Measurements from ENCODE around the gene HADHA.
A peak's percentile ranks its signal among the peaks of the same experiment; 100 is the strongest.
"Not testable (repeated sequence)": the region's sequence is repeated elsewhere in the genome, so short reads cannot be mapped to it uniquely, and the experiment has no call there.

HADHA gene

GRCh38 chr2:26244309-26245230, at the start of gene HADHA, which contains the start of gene HADHB:
Gene HADHA, minus strand, starts transcription at chr2:26244632. Its CDS starts 36 bp downstream, at chr2:26244596.
Gene HADHB, plus strand, starts transcription at chr2:26244939. Its CDS starts 9,316 bp downstream, at chr2:26254255.
- DNase-seq (ENCODE audit: low spot score), result peak; percentile 88

DNA sequence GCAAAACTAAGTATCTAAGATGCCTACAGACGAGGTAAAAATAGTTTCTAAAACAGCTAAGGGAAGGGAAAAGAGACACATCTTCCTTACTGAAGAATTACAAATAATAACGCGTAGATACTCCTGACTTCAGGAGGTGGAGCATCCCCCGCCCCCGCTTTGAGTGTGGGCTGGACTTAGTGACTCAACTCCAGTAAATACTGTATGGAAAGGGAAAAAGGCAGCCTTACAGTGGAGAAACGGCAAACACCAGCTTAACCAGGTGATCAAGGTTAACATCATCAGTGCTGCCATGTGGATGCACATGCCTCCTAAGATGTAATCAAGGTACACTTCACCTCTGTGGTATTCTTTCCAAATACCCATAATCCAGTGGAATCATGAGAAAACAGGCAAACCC, 48.2 kb upstream of the HADHA start:
- peak; percentile 14 for DNase-seq (ENCODE audit: low spot score)

- no peak for DNase-seq (ENCODE audit: low spot score)
These were observed 45.6 kb upstream of the HADHA start for GRCh38 chr2:26290001-26290400.

GRCh38 chr2:26285931-26286330, 41.5 kb upstream of the HADHA start:
- DNase-seq (ENCODE audit: low spot score), result no peak

DNA sequence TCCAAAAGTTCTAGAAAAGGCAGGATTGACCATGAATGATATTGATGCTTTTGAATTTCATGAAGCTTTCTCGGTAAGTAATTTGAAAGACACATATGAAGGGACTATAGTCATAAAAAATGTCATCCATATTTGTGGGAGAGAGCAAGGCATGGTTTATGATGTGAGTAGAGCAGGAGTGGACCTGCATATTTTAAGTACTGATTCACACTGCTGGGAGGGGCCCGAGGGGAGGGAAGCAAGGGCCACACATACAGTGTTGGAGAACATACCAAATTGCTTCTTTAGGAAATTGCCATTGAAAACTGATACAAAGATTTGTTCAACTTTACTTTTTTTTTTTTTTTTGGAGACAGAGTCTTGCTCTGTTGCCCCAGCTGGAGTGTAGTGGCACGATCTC, 39.7 kb upstream of the HADHA start:
- DNase-seq (ENCODE audit: low spot score), result no peak

DNA sequence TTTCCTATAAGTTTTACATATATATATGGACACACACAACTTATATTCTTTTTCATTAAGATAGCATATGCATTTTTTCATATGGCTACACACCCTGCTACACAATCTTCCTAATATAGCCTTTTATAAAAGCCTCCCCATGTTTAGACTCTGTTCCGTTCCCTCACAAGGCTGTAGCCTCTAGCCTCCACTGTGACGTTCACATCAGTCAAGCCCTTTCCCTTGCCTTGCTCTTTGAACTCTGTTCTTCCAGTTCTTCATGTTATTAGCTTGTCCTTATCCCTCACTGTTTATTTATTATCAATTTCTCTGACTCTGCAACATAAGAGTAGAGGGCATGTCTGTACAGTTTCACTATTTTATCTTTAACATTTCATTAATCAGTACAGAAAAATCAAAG, 39.2 kb upstream of the HADHA start:
- no peak for DNase-seq (ENCODE audit: low spot score)

- no peak for DNase-seq (ENCODE audit: low spot score)
These were observed 36.8 kb upstream of the HADHA start for GRCh38 chr2:26281226-26281625.

DNA sequence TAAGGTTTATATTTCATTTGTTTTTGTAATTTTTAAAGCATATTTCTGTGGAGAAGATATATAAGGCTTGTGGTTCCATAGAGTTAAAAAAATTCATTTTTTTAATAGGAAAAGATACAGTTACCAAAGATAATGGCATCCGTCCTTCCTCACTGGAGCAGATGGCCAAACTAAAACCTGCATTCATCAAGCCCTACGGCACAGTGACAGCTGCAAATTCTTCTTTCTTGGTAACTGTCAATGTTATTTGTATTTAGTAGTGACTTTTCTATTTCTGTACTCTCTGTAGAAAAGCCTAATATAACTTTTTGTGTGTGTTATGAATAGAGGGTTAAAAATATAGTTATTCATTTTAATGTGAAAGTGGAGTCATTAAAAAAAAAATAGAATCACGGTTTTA, 35.5 kb upstream of the HADHA start:
- no peak for DNase-seq (ENCODE audit: low spot score)

GRCh38 chr2:26276484-26277227, 32.2 kb upstream of the HADHA start:
- DNase-seq (ENCODE audit: low spot score), result no peak

GRCh38 chr2:26274058-26274613, 29.7 kb upstream of the HADHA start:
- DNase-seq (ENCODE audit: low spot score), result no peak

- no peak for DNase-seq (ENCODE audit: low spot score)
These were observed 29.1 kb upstream of the HADHA start for GRCh38 chr2:26273501-26273900.

DNA sequence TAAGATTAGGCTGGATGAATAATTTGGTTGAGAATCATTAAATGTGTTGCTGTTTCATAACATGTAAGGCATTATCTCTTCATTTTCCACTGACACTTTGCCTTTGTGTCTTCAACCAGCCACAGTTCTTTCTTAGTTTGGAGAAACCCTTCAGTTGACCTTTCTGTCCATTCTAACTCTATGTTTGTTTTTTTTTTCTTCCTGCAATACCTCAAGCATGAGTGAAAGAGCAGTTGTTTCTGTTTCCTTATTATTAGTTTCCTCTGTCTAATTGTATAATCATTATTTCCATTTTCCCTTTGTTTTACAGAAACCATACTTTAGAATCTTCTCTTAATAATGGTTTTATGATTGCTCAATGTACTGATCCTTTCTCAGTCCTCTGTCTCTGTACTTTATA, 25.9 kb upstream of the HADHA start:
- no peak for DNase-seq (ENCODE audit: low spot score)

- no peak for DNase-seq (ENCODE audit: low spot score)
These were observed 25.2 kb upstream of the HADHA start for GRCh38 chr2:26269571-26270158.

- not testable (repeated sequence) for DNase-seq (ENCODE audit: low spot score)
These were observed 24.4 kb upstream of the HADHA start for GRCh38 chr2:26268670-26269385.

DNA sequence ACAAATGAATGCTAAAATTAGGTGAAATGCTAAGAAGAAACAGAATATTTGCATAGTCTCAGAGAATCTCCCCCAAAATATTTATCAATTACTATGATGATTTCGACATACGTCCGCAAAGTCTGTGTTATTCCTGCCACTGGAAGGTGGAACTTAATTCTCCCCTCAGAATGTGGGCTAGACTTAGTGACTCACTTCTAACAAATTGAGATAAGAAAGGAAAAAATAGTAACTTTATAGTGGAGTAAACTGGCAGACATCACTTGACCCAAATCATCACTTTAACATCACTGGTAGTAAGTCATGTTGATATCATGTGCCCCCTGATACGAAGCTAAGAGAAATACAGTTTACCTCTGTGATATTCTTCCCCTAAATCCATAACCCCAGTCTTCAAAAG, 23.8 kb upstream of the HADHA start:
- DNase-seq (ENCODE audit: low spot score), result no peak

GRCh38 chr2:26258836-26259235, 14.4 kb upstream of the HADHA start:
- DNase-seq (ENCODE audit: low spot score), result not testable (repeated sequence)

GRCh38 chr2:26255759-26256384, 11.4 kb upstream of the HADHA start:
- no peak for DNase-seq (ENCODE audit: low spot score)

GRCh38 chr2:26251893-26252292, 7.5 kb upstream of the HADHA start:
- no peak for DNase-seq (ENCODE audit: low spot score)

GRCh38 chr2:26249625-26250024, 5.2 kb upstream of the HADHA start:
- no peak for DNase-seq (ENCODE audit: low spot score)

DNA sequence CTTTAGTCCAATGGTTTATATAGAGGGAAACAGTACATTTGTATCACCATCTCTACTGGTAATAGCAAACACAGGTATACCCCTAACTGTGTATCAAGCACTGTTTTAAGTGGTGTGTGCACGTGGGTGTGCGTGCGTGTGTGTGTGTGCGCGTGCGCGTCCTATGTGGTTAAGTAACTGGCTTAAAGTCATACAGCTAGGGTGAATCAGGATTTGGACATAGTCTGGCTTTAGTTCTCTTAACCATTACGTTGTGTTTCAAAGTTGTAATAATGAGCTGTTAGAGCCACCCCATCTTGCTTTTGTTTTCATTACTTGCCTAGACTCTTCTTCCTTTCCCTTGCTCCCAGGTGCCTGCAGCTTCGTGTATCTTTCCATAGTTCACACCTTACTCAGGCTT, 2.4 kb upstream of the HADHA start:
- DNase-seq (ENCODE audit: low spot score), result no peak

GRCh38 chr2:26245810-26246209, 1.4 kb upstream of the HADHA start:
- no peak for DNase-seq (ENCODE audit: low spot score)

All from iPS-NIHi11 (cell line).